ENCODE results near the gene GRIA2.

GRIA2 gene

GRCh38 chr4:157265281-157265680, 44.8 kb downstream of the GRIA2 start:
- DNase-seq (ENCODE audit: low spot score), result peak; percentile 17

DNA sequence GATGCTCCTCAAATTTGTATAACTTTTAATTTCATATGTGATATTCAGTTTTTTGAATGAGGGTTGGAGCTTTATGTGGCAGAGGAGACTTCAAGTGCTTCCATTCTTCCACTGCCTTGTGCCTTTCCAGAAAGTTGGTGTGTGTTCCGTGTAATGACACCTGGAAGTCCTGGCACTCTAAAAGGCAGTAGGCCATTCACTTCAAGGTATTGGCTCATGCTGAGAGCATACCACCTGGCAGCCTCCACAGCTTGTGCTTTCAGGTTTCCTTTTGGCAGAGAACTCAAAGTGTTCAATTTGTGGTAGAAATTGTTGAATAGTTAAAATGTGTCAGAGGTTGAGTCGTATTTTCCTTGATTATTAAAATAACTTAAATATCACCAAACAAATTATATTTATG, 49.6 kb downstream of the GRIA2 start:
- DNase-seq (ENCODE audit: low spot score), result no peak

GRCh38 chr4:157270552-157270951, 50.0 kb downstream of the GRIA2 start:
- DNase-seq (ENCODE audit: low spot score), result no peak

DNA sequence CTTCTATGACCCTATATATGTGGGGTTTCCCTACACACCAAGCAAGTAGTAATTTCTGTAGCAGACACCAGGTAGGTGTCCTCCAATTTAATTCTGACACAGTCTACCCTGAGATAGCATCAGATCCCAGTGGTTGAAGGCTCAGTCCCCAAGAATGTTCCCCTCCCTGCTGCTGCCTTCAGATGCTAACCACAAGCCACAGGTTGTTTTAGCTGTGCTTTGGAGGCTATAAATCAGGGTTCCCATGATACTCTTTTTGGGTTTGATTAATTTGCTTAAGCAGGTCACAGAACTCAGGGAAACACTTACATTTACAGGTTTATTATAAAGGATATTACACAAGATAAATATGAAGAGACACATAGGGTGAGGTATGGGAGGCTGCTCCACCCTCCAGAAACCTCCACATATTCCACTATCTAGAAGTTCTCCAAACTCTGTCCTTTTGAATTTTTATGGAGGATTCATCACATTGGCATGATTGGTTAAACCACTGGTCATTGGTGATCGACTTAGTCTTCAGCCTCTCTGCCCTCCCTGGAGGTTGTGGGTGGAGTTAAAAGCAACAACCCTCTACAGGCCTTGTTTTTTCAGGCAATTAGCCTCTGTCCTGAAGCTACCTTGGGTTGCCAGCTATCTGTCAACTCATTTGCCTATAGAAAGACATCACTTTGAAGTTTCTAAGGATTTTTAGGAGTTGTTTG, 50.8 kb downstream of the GRIA2 start:
- peak; percentile 58 for DNase-seq (ENCODE audit: low spot score)

DNA sequence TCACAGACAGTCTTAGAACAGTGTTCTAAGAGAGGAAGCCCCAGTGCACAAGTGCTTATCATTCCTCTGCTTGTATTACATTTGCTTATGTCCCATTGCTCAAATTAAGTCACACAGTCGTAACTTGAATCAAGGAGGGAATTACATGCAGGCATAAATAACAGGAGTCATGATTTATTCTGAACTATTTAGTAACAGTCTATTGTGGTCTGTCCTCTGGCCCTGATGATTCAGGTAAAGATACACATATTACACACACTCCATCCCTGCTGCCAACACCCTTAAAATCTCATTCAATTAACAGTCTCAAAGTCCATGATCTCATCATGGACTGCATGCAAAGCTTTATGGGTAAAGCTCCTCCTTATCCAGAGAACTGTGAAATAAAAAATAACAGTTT, 60.1 kb downstream of the GRIA2 start:
- peak; percentile 8 for DNase-seq (ENCODE audit: low spot score)

GRCh38 chr4:157282019-157282418, 61.5 kb downstream of the GRIA2 start:
- no peak for DNase-seq (ENCODE audit: low spot score)

DNA sequence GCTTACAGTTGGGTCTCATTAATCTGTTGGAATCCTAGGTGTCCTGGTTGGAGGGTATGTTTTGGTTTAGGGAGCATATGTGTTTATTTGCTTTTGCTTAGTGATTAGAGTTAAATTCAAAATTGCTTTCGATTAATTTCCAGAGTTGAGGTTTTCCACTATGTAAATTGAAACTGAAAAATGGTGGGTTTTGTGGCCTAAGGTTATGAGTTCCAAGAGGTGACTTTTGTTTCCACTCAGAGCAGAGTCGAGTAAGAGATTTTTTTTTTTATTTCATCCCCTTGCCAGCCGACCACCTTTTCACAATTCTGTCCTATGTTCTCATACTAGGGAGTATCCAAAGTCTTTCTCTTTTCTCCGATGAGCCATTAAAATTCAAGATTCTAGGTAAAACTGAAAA, 66.9 kb downstream of the GRIA2 start:
- no peak for DNase-seq (ENCODE audit: low spot score)

GRCh38 chr4:157290622-157291021, 70.1 kb downstream of the GRIA2 start:
- no peak for DNase-seq (ENCODE audit: low spot score)

GRCh38 chr4:157291071-157291470, 70.5 kb downstream of the GRIA2 start:
- DNase-seq (ENCODE audit: low spot score), result no peak

- DNase-seq (ENCODE audit: low spot score), result no peak
Measured at GRCh38 chr4:157293673-157294072, 73.1 kb downstream of the GRIA2 start.

DNA sequence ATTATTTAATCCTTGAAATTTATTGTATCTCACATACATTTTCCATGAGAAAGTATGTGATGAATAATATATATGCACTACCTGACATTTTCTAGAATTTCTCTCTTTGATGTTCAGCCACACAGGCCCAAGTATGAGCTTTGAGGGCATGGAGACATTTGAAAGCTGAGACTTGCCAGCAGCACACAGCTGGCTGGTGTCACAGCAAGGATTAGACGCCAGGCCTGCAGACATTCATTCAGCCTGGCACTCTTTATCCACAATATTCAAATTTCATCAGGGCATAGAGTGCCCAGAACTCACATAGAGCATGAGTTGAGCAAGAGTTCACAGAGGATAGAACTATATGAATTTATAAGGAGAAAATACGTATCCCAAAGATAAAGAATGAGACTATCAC, 74.0 kb downstream of the GRIA2 start:
- no peak for DNase-seq (ENCODE audit: low spot score)

GRCh38 chr4:157300701-157301100, 80.2 kb downstream of the GRIA2 start:
- DNase-seq (ENCODE audit: low spot score), result no peak

GRCh38 chr4:157303471-157303960, 83.0 kb downstream of the GRIA2 start:
- DNase-seq (ENCODE audit: low spot score), result no peak

GRCh38 chr4:157304769-157305168, 84.2 kb downstream of the GRIA2 start:
- DNase-seq (ENCODE audit: low spot score), result no peak

DNA sequence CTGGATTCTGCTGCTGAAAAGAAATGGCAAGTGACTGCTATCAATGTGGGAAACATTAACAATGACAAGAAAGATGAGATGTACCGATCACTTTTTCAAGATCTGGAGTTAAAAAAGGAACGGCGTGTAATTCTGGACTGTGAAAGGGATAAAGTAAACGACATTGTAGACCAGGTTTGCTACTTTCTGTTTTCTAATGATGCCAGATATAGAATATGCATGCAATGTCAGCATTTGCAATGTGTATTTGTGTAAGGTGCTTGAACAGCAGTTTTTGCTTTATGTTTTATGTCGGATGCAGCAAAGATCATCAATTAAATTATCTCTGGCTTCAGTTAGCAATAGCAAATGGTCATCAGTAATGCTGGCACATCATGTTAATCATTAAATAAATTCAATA, 92.2 kb downstream of the GRIA2 start:
- DNase-seq (ENCODE audit: low spot score), result no peak

DNA sequence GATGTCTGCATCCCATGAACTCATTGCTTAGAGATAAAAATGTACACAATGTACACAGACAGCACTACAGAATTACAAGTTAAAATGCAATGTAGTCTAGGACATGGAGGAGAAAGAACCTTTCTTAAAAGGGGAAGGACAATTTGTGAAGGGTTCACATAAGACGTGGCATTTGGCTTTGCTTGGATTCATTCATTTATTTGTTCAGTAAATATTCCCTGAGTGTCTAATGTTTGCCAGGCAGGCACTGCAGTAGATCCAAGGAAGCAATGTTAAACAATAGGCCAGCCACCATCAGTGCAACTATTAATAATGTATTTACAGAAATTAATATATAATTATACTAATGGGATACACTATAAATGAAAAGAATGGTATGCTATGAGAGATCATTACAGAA, 94.4 kb downstream of the GRIA2 start:
- no peak for DNase-seq (ENCODE audit: low spot score)

GRCh38 chr4:157315968-157316367, 95.4 kb downstream of the GRIA2 start:
- DNase-seq (ENCODE audit: low spot score), result no peak

DNA sequence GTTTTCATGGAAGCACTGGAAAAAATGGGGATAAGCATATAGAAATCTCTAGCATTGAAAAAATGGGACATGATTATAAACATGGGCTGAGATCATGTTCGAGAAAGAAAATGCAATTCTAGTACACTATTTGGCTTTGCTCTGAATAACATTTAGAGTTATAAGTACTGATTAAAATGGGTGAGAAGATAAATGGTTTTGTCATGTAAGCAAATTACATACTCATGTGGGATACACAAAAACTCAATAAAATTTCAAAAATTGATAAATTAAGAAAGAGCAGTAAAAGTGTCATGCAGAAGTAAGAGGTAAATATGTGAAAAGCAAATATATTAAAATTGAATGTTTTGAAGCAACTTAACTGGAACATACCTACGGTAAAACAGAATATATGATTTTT, 99.6 kb downstream of the GRIA2 start:
- DNase-seq (ENCODE audit: low spot score), result no peak

- DNase-seq (ENCODE audit: low spot score), result no peak
Measured at GRCh38 chr4:157327666-157328065, 107.1 kb downstream of the GRIA2 start.

- DNase-seq (ENCODE audit: low spot score), result no peak
Measured at GRCh38 chr4:157357887-157358286, 137.4 kb downstream of the GRIA2 start.

- no peak for DNase-seq (ENCODE audit: low spot score)
Measured at GRCh38 chr4:157358439-157358838, 137.9 kb downstream of the GRIA2 start.

GRCh38 chr4:157358851-157359250, 138.3 kb downstream of the GRIA2 start:
- no peak for DNase-seq (ENCODE audit: low spot score)

DNA sequence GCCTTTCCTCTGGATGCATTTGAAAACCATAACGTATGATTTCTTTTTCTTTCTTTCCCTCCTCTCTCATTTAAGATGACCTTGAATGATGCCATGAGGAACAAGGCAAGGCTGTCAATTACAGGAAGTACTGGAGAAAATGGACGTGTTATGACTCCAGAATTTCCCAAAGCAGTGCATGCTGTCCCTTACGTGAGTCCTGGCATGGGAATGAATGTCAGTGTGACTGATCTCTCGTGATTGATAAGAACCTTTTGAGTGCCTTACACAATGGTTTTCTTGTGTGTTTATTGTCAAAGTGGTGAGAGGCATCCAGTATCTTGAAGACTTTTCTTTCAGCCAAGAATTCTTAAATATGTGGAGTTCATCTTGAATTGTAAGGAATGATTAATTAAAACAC, 142.8 kb downstream of the GRIA2 start:
- no peak for DNase-seq (ENCODE audit: low spot score)

DNA sequence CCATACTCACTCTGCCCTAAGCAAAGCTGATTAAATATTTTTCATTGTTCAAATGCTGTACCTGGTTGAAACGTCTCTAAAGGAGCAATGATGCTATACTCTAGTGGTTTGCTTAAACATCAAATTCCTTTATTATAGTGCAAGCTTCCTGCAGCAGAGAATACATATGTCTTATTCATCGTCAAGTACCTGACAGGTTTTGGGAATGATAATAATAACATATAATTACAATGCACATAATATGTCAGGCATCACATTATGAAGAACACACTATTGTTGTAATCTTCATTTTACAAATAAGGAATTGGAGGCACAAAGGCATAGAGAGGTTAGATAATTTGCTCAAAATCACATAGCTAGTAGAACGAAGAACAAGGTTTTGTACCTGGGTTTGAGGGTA, 151.6 kb downstream of the GRIA2 start:
- DNase-seq (ENCODE audit: low spot score), result no peak
